GM21717 (cell line): ENCODE measurements around the gene SLC10A7.

Experiments used
- ATAC-seq: cut with Tn5 transposase; IDR thresholded peaks from one replicate; pipeline ENCODE4 v1.9.1; 2021; ENCODE audit warnings: mild to moderate bottlenecking, moderate library complexity; ENCODE audit not compliant: unreplicated experiment

Gene SLC10A7

GRCh38 chr4:146521541-146522097, at the start of gene SLC10A7:
Gene SLC10A7 (minus strand): TSS chr4:146521940. CDS start chr4:146521717, 223 bp downstream.
- peak; percentile 91 for ATAC-seq

- no peak for ATAC-seq
These were observed 45.7 kb upstream of the SLC10A7 start for GRCh38 chr4:146567396-146567795.

GRCh38 chr4:146564492-146564891, 42.8 kb upstream of the SLC10A7 start:
- no peak for ATAC-seq

- no peak for ATAC-seq
These were observed 28.4 kb upstream of the SLC10A7 start for GRCh38 chr4:146550161-146550560.

- ATAC-seq, result no peak
These were observed 26.7 kb upstream of the SLC10A7 start for GRCh38 chr4:146548443-146548842.

- peak; percentile 67 for ATAC-seq
These were observed 23.4 kb upstream of the SLC10A7 start for GRCh38 chr4:146545102-146545501.

- no peak for ATAC-seq
These were observed 12.4 kb upstream of the SLC10A7 start for GRCh38 chr4:146534178-146534577.

GRCh38 chr4:146525754-146526153, 4.0 kb upstream of the SLC10A7 start:
- no peak for ATAC-seq

GRCh38 chr4:146524663-146525062, 2.9 kb upstream of the SLC10A7 start:
- no peak for ATAC-seq

GRCh38 chr4:146522869-146523205, 1.1 kb upstream of the SLC10A7 start:
- peak; percentile 17 for ATAC-seq

GRCh38 chr4:146522098-146522868, 543 bp upstream of the SLC10A7 start:
- ATAC-seq, result peak; percentile 93

- ATAC-seq, result peak; percentile 36
These were observed 722 bp downstream of the SLC10A7 start for GRCh38 chr4:146520896-146521540.

- no peak for ATAC-seq
These were observed 6.9 kb downstream of the SLC10A7 start for GRCh38 chr4:146514651-146515357.

GRCh38 chr4:146513548-146513947, 8.2 kb downstream of the SLC10A7 start:
- ATAC-seq, result no peak

GRCh38 chr4:146511381-146511780, 10.4 kb downstream of the SLC10A7 start:
- no peak for ATAC-seq

GRCh38 chr4:146510942-146511341, 10.8 kb downstream of the SLC10A7 start:
- no peak for ATAC-seq

- ATAC-seq, result no peak
These were observed 13.4 kb downstream of the SLC10A7 start for GRCh38 chr4:146508229-146508939.

GRCh38 chr4:146507632-146508031, 14.1 kb downstream of the SLC10A7 start:
- ATAC-seq, result no peak

GRCh38 chr4:146506272-146506671, 15.5 kb downstream of the SLC10A7 start:
- no peak for ATAC-seq

GRCh38 chr4:146500216-146500615, 21.5 kb downstream of the SLC10A7 start:
- ATAC-seq, result no peak

GRCh38 chr4:146498291-146498690, 23.4 kb downstream of the SLC10A7 start:
- ATAC-seq, result no peak
